Measurements from ENCODE around the gene TSTD1.
"Not testable (repeated sequence)": the region's sequence is repeated elsewhere in the genome, so short reads cannot be mapped to it uniquely, and the experiment has no call there.

The TSTD1 gene

DNA sequence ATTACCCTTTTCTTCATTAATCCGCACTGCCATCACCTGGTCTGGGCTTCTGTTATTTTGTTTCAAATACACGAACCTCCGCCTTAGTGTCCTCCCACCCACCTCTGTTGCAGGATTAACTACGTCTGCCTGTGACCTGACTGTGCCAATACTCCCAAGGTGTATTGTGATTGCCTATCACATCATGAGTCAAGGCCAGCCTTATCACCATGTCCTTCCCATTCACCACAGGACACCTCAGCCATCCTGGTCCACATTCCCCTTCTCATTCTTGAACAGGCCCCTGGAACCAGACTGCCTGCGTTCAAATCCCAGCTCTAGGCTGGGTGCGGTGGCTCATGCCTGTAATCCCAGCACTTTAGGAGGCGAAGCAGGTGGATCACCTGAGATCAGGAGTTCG is 32.2 kb downstream of the TSTD1 start:
- no peak for DNase-seq

DNA sequence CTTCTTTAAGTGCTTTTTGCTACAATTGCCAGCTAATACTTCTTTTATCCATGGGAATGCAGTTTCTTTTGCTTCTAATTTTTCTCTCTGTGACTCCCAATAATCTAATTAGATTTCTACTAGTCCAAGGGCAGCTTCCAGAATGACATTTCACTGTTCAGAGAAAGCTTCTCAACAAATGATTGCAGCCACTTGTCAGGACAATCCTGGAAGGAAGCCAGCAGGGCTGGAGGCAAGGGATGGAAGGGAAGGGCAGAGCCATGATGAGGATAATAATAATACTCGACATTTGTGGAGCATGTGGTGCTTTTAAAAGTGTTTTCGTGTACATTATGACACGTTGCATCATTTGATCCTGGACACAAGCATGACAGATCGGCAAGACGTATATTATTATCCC is 37.2 kb downstream of the TSTD1 start:
- no peak for DNase-seq

DNA sequence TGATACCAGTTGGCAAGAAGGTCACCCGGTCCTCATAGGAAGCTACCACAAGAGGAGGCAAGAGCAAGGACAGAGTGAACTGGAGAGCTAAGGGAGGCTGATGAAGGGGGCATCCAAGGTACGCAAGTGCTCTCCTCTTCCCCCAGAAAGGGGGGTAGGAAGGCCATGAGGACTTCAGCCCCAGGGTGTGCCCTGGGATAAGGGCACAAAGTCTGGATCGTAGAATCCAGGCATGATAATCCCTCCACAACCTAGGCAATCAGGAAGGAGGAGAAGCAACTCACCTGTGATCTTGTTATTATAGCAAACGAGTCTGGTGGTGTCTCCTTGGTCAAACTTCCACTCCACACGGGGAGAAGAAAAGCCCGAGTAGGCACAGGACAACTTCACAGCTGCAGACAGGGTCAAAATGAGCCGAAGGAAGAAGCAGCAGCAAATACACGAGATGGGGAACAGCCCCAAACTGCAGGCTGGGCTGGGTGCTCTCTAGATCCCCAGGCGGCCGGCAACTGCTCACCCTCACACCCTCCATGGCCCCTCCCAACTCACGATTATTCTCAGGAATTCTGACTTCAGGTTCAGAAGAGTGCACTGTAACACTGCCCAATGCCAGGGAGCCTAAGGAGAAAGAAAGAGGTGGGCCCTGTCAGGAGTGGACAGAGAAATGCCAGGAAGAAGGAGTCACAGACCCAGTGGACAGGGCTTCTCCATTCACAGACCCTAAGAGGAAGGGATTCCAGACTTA is 37.9 kb downstream of the TSTD1 start:
- DNase-seq, result no peak

DNA sequence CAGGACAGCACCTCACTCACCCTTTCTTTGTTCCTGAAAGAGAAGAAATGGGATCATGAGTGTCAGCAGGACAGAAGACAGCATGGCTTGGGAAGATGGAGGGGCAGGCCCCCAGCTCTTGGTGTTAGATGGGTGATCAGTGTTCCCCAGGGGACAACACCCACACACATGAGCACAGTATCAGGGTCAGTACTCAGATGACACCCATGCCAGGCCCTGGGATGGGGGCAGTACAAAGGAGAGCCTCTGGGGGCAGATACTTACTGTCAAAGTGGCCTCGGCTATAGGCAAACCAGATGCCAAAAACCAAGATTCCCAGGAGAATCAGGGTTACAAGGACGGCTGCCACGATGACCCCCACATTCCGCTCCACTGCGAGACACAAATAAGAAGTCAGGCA is 39.4 kb downstream of the TSTD1 start:
- no peak for DNase-seq

DNA sequence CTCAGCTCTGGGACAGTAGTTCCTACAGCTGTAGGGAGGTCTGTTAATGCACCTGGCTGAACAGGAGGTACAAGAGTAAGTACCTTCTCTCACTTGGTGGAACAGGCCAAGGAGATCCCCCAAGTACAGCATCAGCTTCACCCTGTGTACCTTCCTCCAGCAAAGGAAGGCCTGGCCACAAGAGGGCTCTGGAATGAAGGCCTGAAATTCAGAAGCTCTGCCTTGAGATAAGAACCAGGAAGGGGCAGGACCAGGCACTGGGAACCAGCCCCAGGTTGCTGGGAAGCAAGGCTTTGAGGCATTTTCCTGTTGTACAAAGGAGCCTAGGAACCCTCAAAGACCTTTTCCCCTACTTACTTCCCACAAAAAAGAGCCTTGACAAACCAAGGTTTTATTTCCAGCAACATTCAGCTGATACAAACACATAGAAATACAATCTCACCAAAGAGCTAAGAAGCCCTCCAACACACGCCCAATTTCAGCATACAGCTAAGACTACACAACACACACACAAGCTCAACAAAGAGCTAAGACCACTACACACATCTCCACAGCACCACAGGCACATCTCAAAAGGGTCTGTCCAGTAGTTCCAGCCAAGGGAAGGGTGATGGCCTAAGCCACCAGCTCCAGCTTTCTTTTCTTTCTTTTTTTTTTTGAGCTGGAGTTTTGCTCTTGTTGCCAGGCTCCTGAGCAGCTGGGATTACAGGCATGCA is 41.3 kb downstream of the TSTD1 start:
- DNase-seq, result no peak

DNA sequence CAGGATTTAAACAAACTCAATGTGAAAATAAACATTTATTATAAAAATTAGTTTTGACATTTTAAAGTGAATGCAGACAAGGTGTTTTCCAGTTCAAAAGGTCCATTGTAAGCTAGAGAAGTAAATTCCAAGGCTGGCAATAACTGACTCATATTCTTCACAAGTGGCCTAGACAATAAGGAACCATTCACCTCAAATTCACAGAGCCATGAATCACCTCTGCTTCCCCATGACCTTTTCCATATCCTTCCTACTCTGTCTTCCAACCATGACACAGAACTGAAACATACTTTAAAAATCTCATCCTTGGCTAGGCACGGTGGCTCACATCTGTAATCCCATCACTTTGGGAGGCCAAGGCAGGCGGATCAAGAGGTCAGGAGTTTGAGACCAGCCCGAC is 42.6 kb downstream of the TSTD1 start:
- DNase-seq, result no peak

DNA sequence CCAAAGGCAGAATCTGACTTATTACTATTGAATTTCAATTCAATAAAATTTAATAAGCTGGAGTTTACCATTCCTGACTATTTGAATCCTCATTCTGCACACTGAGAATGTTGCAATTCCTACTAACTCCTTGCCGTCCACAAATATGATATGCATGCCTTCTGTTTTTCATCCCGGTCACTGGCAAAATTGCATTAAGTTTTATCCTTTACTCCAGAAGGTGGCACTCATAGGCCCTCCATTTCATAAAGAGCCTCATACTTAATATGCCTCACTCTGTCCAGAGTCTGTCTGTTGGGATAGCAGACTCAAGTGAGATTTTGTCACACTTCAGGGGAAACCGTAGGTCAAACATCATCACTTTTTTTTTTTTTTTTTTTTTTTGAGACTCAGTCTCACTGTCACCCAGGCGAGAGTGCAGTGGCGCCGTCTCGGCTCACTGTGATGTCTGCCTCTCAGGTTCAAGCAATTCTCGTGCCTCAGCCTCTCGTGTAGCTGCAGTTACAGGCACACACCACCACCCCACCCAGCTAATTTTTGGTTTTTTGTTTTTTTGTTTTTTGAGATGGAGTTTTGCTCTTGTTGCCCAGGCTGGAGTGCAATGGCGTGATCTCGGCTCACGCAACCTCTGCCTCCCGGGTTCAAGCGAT is 45.1 kb downstream of the TSTD1 start:
- no peak for DNase-seq

DNA sequence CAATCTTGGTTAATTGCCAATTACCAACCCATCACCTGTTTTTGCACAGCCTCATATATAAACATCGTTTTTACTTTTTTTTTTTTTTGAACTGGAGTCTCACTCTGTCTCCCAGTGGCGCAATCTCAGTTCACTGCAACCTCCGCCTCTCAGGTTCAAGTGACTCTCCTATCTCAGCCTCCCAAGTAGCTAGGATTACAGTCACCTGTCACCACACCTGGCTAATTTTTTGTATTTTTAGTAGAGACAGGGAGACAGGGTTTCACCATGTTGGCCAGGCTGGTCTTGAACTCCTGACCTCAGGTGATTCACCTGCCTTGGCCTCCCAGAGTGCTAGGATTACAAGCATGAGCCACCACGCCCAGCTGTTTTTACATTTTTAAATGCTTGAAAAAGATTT is 46.7 kb downstream of the TSTD1 start:
- DNase-seq, result not testable (repeated sequence)

All from NCI-H2107 (cell line).